Fibroblast of the aortic adventitia (primary cell): ENCODE results near the gene OPCML. TPM values are rescaled to one million over a fixed set of nuclear protein-coding genes. Genes with fewer than 3 reads are reported as not detected.

Experiments
- DNase-seq: peaks from one replicate; pipeline ENCODE4 v3.0.0-alpha.2; 2010; ENCODE audit warnings: low read depth
- H3K4me3 ChIP-seq: 2 replicates; pipeline ENCODE4 v1.5.1; 2011; ENCODE audit warnings: low read depth, mild to moderate bottlenecking, control low read depth, low read length, moderate library complexity
- total RNA-seq: library from RNA; depleted of rRNA; stranded (reverse); fragments of >200 nt; gene quantifications from 2 replicates; pipeline ENCODE4 v1.2.3, GENCODE V29; 2012; ENCODE audit warnings: low replicate concordance
- TF ChIP-seq, protein P1 (sequence below): IDR thresholded peaks from 2 replicates; pipeline ENCODE4 v1.5.1; 2011; ENCODE audit warnings: mild to moderate bottlenecking, low read length, control low read depth, inconsistent platforms; ENCODE audit not compliant: insufficient read depth

The OPCML gene
- total RNA-seq: 0.18 and 0.82 TPM in 2 replicates

DNA sequence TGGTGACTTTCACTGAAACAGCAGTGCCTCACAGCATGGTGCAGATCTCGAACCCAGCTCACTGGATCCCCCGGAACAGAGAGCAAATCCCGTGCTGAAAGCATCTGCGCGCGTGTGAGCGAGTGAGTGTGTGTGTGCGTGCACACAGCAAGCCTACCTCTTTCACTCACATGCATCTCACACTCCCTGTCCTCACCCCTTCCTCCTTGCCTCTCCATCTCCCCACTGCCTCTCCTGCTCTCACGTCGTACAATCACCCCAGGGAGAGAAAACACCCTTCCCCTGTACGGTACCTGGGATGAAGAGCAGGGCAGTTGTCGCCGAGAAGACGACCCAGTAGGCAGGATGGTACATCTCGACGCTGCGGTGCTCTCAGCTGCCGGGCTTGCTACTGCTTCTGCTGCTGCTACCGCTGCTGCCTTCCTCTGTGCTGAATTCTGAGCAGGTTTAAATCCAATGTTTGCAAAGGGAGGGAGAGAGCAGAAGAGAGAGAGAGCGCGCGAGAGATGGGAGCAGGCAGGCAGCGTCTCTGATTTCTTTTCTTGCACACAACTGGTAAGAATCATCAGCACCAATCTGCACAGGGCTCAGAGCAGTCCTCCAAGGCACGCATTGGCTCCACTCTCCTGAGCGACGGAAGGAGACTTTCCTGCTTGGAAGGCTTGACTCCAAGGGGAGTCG lies at the start of gene OPCML:
TSS of gene OPCML (minus strand) at position 531 of the 681 bp plus-strand sequence.
- TF ChIP-seq, protein P1, sequence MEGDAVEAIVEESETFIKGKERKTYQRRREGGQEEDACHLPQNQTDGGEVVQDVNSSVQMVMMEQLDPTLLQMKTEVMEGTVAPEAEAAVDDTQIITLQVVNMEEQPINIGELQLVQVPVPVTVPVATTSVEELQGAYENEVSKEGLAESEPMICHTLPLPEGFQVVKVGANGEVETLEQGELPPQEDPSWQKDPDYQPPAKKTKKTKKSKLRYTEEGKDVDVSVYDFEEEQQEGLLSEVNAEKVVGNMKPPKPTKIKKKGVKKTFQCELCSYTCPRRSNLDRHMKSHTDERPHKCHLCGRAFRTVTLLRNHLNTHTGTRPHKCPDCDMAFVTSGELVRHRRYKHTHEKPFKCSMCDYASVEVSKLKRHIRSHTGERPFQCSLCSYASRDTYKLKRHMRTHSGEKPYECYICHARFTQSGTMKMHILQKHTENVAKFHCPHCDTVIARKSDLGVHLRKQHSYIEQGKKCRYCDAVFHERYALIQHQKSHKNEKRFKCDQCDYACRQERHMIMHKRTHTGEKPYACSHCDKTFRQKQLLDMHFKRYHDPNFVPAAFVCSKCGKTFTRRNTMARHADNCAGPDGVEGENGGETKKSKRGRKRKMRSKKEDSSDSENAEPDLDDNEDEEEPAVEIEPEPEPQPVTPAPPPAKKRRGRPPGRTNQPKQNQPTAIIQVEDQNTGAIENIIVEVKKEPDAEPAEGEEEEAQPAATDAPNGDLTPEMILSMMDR: no peak
- no peak for DNase-seq
- H3K4me3 ChIP-seq: no peak within 1 kb of the TSS

DNA sequence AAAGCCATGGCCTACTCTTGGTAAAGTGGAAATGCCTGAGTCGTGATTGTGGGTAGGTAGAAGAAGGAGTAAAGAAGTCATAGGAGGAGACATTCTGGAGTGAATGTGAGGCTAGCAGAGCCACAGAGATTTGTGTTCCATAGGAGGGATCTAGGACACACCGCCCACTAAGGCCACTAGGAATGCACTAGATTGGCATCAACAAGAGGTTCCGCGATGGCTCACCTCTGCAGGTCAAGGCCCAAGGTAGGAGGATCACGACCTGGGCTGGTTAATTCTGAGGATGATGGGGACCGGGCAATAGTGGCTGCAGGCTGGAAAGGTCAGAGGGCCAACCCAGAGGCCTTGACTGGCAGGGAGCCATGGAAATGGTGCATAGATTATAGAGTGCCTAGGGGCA lies 48.8 kb upstream of the OPCML start:
- no peak overlapping the region for H3K4me3 ChIP-seq
- TF ChIP-seq, protein P1: no peak
- no peak for DNase-seq

DNA sequence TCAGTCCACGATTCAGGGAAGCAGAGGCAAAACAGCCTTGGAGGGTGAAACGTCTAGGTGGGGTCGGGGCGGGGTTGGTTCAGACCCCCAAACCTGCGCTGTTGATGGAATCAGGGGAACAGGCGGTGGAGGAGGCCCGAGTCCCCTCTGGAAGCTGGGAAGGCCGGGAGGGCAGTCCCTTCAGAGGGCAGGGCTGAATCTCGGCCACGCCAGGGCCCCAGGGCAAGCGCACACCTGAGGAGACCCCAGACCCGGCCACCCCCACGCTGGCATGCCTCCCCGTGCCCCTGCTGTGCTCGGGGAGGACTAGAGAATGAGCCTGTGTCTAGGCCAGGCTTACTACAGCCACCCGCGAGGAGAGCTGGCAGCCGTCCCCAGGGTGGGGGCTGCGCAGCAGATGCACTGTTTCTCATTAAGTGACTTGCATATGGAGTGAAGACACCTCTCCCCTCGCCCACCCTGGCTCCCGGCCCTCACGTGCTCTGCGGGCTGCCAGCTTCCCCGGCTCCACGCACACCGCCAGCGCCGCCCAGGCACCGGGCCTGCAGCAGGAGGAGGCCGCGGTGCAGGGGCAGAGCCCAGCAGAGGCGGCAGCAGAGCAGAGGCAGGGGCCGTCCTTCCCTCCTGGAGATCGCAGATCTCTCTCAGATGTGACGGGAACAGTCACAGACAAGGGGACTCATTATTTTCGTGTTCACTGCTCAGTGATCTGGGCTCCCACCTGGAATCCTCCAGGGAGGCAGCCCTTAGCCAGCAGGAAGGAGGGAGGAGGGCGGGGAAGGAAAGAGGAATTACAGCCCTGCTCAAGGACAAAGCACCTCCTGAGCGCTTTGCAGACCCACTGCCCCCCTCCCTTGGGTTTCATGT lies 47.1 kb upstream of the OPCML start:
- TF ChIP-seq, protein P1: no peak
- DNase-seq: no peak
- no peak overlapping the region for H3K4me3 ChIP-seq

DNA sequence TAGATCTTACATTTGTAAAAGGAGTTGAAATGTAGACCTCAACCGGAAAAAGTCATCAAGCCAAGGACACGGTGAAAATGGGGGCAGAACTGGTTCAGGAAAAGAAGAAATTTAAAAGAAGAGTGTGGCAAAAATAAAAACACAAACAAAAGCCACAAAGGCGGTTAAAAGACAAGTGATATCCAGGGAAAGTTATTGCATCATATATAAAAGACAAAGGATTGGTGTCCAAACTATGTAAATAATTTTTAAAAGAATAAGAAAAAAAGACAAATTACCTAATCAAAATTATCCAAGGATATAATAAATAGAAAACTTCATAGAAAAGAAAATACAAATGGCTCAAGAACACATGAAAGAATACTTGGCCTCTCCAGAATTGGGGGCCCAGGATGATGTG lies 45.1 kb upstream of the OPCML start:
- H3K4me3 ChIP-seq: no peak overlapping the region
- TF ChIP-seq, protein P1: no peak
- DNase-seq: no peak

DNA sequence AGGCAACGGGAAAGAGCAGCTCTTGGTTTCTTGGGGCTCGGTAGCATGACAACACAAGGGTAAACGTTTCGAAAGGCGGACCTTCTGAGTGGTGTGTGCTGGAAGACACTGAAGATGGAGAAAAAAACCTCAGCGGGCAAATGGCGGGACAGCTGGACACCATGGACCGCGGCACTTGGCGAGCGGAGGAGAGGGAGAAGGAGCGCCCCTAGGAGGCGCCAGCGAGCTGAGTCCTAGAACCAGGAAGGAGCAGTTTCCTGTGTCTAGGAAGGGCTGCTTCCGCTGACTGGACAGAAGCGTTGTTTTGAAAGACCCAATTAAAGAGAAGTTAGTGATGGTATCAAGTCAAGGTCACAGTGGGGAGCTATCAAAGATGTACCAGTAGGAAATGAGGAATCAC lies 44.0 kb upstream of the OPCML start:
- DNase-seq: no peak
- no peak overlapping the region for H3K4me3 ChIP-seq
- TF ChIP-seq, protein P1: no peak

DNA sequence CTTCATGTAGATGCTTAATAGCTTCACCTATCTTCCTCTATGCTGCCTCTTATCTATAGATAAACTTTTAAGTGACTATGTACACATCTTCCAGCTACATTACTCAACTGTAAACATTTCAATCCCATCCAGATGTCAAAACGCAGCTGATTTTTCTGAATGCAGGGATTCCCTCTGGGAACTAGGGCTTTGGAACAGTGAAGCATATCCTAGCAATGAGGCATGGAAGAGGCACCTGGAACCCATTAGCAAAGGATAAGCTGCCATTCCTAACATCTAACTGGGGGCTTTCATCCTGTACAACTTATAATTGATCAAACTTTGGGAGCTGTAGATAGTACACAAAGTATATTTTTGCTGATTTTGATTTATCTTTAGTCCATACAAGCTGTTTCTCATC lies 40.8 kb upstream of the OPCML start:
- H3K4me3 ChIP-seq: no peak overlapping the region
- no peak for DNase-seq
- TF ChIP-seq, protein P1: no peak
